CD4-positive, alpha-beta T cell (primary cell): ENCODE data around the gene PCARE. TPM values are rescaled to one million over a fixed set of nuclear protein-coding genes. Genes with fewer than 3 reads are reported as not detected.

ENCODE experiments used
- ATAC-seq: fragments of 200-7000 bp; cut with Tn5 transposase; one replicate; pipeline ENCODE4 v1.10.0; 2022; ENCODE audit warnings: mild to moderate bottlenecking; ENCODE audit not compliant: poor library complexity
- CTCF ChIA-PET: fragments of 350-600 bp; sonication (Branson Sonifier 250); formaldehyde crosslinking; loops from one replicate; lab custom pipeline; 2021; ENCODE audit warnings: antibody characterized with exemption, inconsistent platforms; lab: Charles Lee
- POLR2A ChIA-PET: fragments of 350-600 bp; sonication (Branson Sonifier 250); formaldehyde crosslinking; loops from one replicate; lab custom pipeline; 2021; ENCODE audit warnings: antibody characterized with exemption, inconsistent platforms; lab: Charles Lee
- DNase-seq, 14 experiments: peaks; one replicate each; pipeline ENCODE4 v3.0.0-alpha.2; 2013 to 2020; ENCODE audit warnings: mixed read lengths in 2 of 14
- H3K27ac ChIP-seq, 2 donors: one replicate each; pipeline versions ENCODE4 v1.5.1 to v1.7.0; 2013; ENCODE audit warnings: low read length in 2 of 2, low read depth in 1 of 2, mild to moderate bottlenecking in 1 of 2
- H3K27me3 ChIP-seq, 2 experiments: 1 replicate in 1 of 2; 2 replicates in 1 of 2; pipeline versions ENCODE4 v1.6.1 to v1.7.0; 2013; ENCODE audit warnings: low read length in 2 of 2, control low read depth in 1 of 2, mild to moderate bottlenecking in 1 of 2, moderate library complexity in 1 of 2; ENCODE audit not compliant: insufficient read depth in 2 of 2, control insufficient read depth in 1 of 2
- H3K36me3 ChIP-seq: one replicate; pipeline ENCODE4 v1.6.1; 2013; ENCODE audit warnings: low read length, control low read depth; ENCODE audit not compliant: insufficient read depth
- H3K4me1 ChIP-seq: one replicate; pipeline ENCODE4 v1.6.1; 2013; ENCODE audit warnings: low read length, control low read depth; ENCODE audit not compliant: insufficient read depth
- H3K4me3 ChIP-seq: one replicate; pipeline ENCODE4 v1.5.1; 2013; ENCODE audit warnings: mild to moderate bottlenecking, low read length, moderate library complexity
- H3K9me3 ChIP-seq, 2 experiments: 1 replicate in 1 of 2; 2 replicates in 1 of 2; pipeline versions ENCODE4 v1.6.1 to v1.7.0; 2013; ENCODE audit warnings: low read length in 2 of 2, mild to moderate bottlenecking in 2 of 2, control low read depth in 1 of 2, moderate library complexity in 1 of 2; ENCODE audit not compliant: control insufficient read depth in 1 of 2, insufficient read depth in 1 of 2
- H3K27ac Mint-ChIP-seq: one replicate; pipeline ENCODE4 v1.8.0; 2020; ENCODE audit warnings: mixed read lengths
- H3K27me3 Mint-ChIP-seq: one replicate; pipeline ENCODE4 v1.8.0; 2021; ENCODE audit warnings: mixed read lengths
- H3K36me3 Mint-ChIP-seq: one replicate; pipeline ENCODE4 v1.8.0; 2021; ENCODE audit warnings: low read depth, mixed read lengths
- H3K4me1 Mint-ChIP-seq: one replicate; pipeline ENCODE4 v1.8.0; 2021; ENCODE audit warnings: low read depth, mixed read lengths
- H3K4me3 Mint-ChIP-seq: one replicate; pipeline ENCODE4 v1.8.0; 2020; ENCODE audit warnings: mild to moderate bottlenecking, mixed read lengths
- H3K9me3 Mint-ChIP-seq: one replicate; pipeline ENCODE4 v1.8.0; 2020; ENCODE audit warnings: mixed read lengths
- CTCF ChIP-seq: fragments of 200-600 bp; IDR thresholded peaks from one replicate; pipeline ENCODE4 v1.8.0; 2022; ENCODE audit warnings: antibody characterized with exemption, mild to moderate bottlenecking
- intact Hi-C, 2 experiments: fragments of 100-400 bp; cut with DNase I in 1 of 2; cut with micrococcal nuclease in 1 of 2; formaldehyde crosslinking; loops; one replicate each; pipeline versions ENCODE4 v1.15.1 to v1.9.0; 2023 to 2025; cut with DNase I, micrococcal nuclease
- total RNA-seq, 174 experiments: library from RNA in 2 of 174; stranded (reverse) in 2 of 174; gene quantifications; one replicate each; pipeline ENCODE4 v1.2.3 and lab custom pipeline; 2021 to 2026

The PCARE gene
- total RNA-seq, 2 experiments from 2014 or later: not detected

- Mint-ChIP-seq H3K4me3 (peak within 1 kb of the TSS; percentile 97), H3K36me3 (peaks cover 17% of the 10 kb centered on the region), H3K27ac (peak within 1 kb of the TSS; percentile 100), H3K4me1 (peaks cover 48% of the 10 kb centered on the region), H3K9me3 (no peaks in the 10 kb centered on the region), H3K27me3 (no peaks in the 10 kb centered on the region)
- ATAC-seq (peak; percentile 61), DNase-seq (peak; percentile 29 to 89 (median 62))
- H3K9me3 ChIP-seq: no peaks in the 10 kb centered on the region
- peak within 1 kb of the TSS; percentile 75 to 88 for H3K27ac ChIP-seq
- ChIA-PET POLR2A (interaction anchor here (0.8 to 5.7 kb wide), 12 partner anchors 11 to 1032 kb away, joined by 3 to 68 read pairs (median 8); partner anchors contain the start of genes PPP1CB, TRMT61B, WDR43 and YPEL5), CTCF (interaction anchor here (1.6 kb wide), 1 partner anchor 100 kb away, joined by 5 read pairs; no protein-coding TSS in a partner anchor)
- H3K4me3 ChIP-seq: peak within 1 kb of the TSS; percentile 85
- intact Hi-C loops: loop anchor here in 1 of 2 experiments (5.0 to 10.0 kb wide), 3 partner anchors 72 to 220 kb away; partner anchors contain the start of gene WDR43
- H3K36me3 ChIP-seq: no peaks in the 10 kb centered on the region
- peaks cover 23% of the 10 kb centered on the region for H3K4me1 ChIP-seq
- TF ChIP-seq CTCF: no peak
- no peaks in the 10 kb centered on the region for H3K27me3 ChIP-seq
Measured at GRCh38 chr2:29114946-29115609, 40.8 kb upstream of the PCARE start, which contains the start of gene CLIP4. CLIP4 (plus strand) TSS chr2:29115415; CDS start chr2:29121389, 5,974 bp downstream.

GRCh38 chr2:29114586-29114945, 40.2 kb upstream of the PCARE start:
- H3K4me1 Mint-ChIP-seq: peaks cover 43% of the 10 kb centered on the region
- Histone ChIP-seq H3K4me1 (peaks cover 23% of the 10 kb centered on the region), H3K27me3 (no peaks in the 10 kb centered on the region), H3K27ac (peak overlapping the region; percentile 55 to 69), H3K4me3 (peak overlapping the region; percentile 59), H3K36me3 (no peaks in the 10 kb centered on the region), H3K9me3 (no peaks in the 10 kb centered on the region)
- peaks cover 17% of the 10 kb centered on the region for H3K36me3 Mint-ChIP-seq
- ATAC-seq: no peak
- peak overlapping the region; percentile 95 for H3K27ac Mint-ChIP-seq
- intact Hi-C loops: loop anchor here in 1 of 2 experiments (5.0 to 10.0 kb wide), 3 partner anchors 73 to 220 kb away; partner anchors contain the start of gene WDR43
- ChIA-PET POLR2A (interaction anchor here (0.8 to 3.5 kb wide), 8 partner anchors 10 to 1032 kb away, joined by 3 to 20 read pairs (median 6); partner anchors contain the start of genes PPP1CB, TRMT61B, WDR43 and YPEL5), CTCF (interaction anchor here (1.6 kb wide), 1 partner anchor 99 kb away, joined by 5 read pairs; no protein-coding TSS in a partner anchor)
- no peaks in the 10 kb centered on the region for H3K9me3 Mint-ChIP-seq
- TF ChIP-seq CTCF: no peak
- peak overlapping the region; percentile 92 for H3K4me3 Mint-ChIP-seq
- DNase-seq: peak in 5 of 14 experiments; percentile 1 to 29 (median 15)
- no peaks in the 10 kb centered on the region for H3K27me3 Mint-ChIP-seq

- ChIA-PET CTCF (interaction anchor here (1.6 kb wide), 1 partner anchor 99 kb away, joined by 5 read pairs; no protein-coding TSS in a partner anchor), POLR2A (interaction anchor here (1.5 to 1.9 kb wide), 3 partner anchors 16 to 103 kb away, joined by 6 to 12 read pairs (median 6); no protein-coding TSS in a partner anchor)
- no peak for TF ChIP-seq CTCF
- Mint-ChIP-seq H3K9me3 (no peaks in the 10 kb centered on the region), H3K4me1 (peaks cover 36% of the 10 kb centered on the region), H3K27me3 (no peaks in the 10 kb centered on the region), H3K27ac (peak overlapping the region; percentile 95), H3K4me3 (peak overlapping the region; percentile 92), H3K36me3 (peaks cover 17% of the 10 kb centered on the region)
- no peaks in the 10 kb centered on the region for H3K9me3 ChIP-seq
- intact Hi-C loops: loop anchor here in 1 of 2 experiments (5.0 to 10.0 kb wide), 3 partner anchors 73 to 219 kb away; partner anchors contain the start of gene WDR43
- H3K4me3 ChIP-seq: no peak overlapping the region
- DNase-seq (peak in 3 of 14 experiments; percentile 20 to 61 (median 43)), ATAC-seq (no peak)
- H3K27me3 ChIP-seq: no peaks in the 10 kb centered on the region
- H3K36me3 ChIP-seq: no peaks in the 10 kb centered on the region
- H3K4me1 ChIP-seq: peaks cover 19% of the 10 kb centered on the region
- no peak overlapping the region for H3K27ac ChIP-seq
Measured at GRCh38 chr2:29113891-29114321, 39.6 kb upstream of the PCARE start.
